ENCODE measurements around the gene MED16. TPM values are rescaled to one million over a fixed set of nuclear protein-coding genes. Genes with fewer than 3 reads are reported as not detected.
A peak's percentile ranks its signal among the peaks of the same experiment; 100 is the strongest.

The MED16 gene
- total RNA-seq, 1 experiment from 2014 or later = 83.0 TPM

- peaks cover 6% of the 10 kb centered on the region for H3K36me3 ChIP-seq (ENCODE audit: insufficient read depth, low read length, poor library complexity, severe bottlenecking)
- intact Hi-C loops (cut with micrococcal nuclease; ENCODE audit: unreplicated experiment) = no loop called here
- no peaks in the 10 kb centered on the region for H3K27me3 ChIP-seq (replicated peaks; ENCODE audit: insufficient read depth, low read depth, low read length, poor library complexity)
- peaks cover 13% of the 10 kb centered on the region for H3K4me1 ChIP-seq (ENCODE audit: insufficient read depth, low read length, poor library complexity, severe bottlenecking)
- ChIA-PET POLR2A (ENCODE audit: low non-redundant PET) (no interaction called here), CTCF (no interaction called here)
- H3K9me3 ChIP-seq (ENCODE audit: low read depth, low read length, poor library complexity, severe bottlenecking) = no peaks in the 10 kb centered on the region
- TF ChIP-seq CTCF (conservative IDR thresholded peaks at IDR 0.05; ENCODE audit: low read depth, low read length) (no peak), EZH2 (IDR thresholded peaks at IDR 0.05; ENCODE audit: borderline replicate concordance, low read depth, low read length, poor library complexity, severe bottlenecking) (no peak)
- DNase-seq (ENCODE audit: low spot score) = no peak
- BruUV-seq (replicated peaks) = no TSS peak
- H3K4me3 ChIP-seq (ENCODE audit: low read depth, low read length, poor library complexity, severe bottlenecking) = no peak overlapping the region
- peak overlapping the region; percentile 37 for H3K27ac ChIP-seq (ENCODE audit: low read depth, low read length, poor library complexity, severe bottlenecking)
Observed at GRCh38 chr19:927780-928401, 34.9 kb upstream of the MED16 start.

DNA sequence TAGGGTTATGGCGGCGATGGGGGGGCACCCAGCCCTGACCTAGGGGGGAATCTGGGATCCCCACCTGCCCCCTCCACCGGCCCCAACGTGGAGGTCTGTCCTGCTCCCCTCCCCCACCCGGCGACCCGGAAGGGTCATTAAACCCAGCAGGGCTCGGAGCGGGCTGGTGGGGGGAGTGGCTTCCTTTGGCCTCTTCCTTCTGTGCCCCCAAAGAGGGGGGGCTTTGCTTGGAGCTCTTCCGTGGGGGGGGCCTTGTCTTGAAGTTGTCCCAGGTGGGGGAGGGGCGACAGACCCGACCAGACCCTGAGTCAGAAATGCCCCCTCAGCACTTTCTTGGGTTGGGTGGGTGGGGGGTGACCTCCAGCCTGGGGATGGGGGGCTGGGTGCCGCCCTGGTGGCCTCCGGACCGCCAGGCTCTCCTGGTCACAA, 34.4 kb upstream of the MED16 start:
- Histone ChIP-seq H3K36me3 (ENCODE audit: insufficient read depth, low read length, poor library complexity, severe bottlenecking) (peaks cover 6% of the 10 kb centered on the region), H3K4me3 (ENCODE audit: low read depth, low read length, poor library complexity, severe bottlenecking) (peak overlapping the region; percentile 97), H3K27ac (ENCODE audit: low read depth, low read length, poor library complexity, severe bottlenecking) (peak overlapping the region; percentile 92), H3K4me1 (ENCODE audit: insufficient read depth, low read length, poor library complexity, severe bottlenecking) (peaks cover 13% of the 10 kb centered on the region), H3K9me3 (ENCODE audit: low read depth, low read length, poor library complexity, severe bottlenecking) (no peaks in the 10 kb centered on the region), H3K27me3 (replicated peaks; ENCODE audit: insufficient read depth, low read depth, low read length, poor library complexity) (no peaks in the 10 kb centered on the region)
- no TSS peak for BruUV-seq (replicated peaks)
- POLR2A ChIA-PET (ENCODE audit: low non-redundant PET) = no interaction called here
- DNase-seq (ENCODE audit: low spot score) = no peak
- CTCF ChIA-PET = no interaction called here
- intact Hi-C loops (cut with micrococcal nuclease; ENCODE audit: unreplicated experiment) = no loop called here
- TF ChIP-seq CTCF (conservative IDR thresholded peaks at IDR 0.05; ENCODE audit: low read depth, low read length) = no peak
- TF ChIP-seq EZH2 (IDR thresholded peaks at IDR 0.05; ENCODE audit: borderline replicate concordance, low read depth, low read length, poor library complexity, severe bottlenecking) = no peak

- H3K9me3 ChIP-seq (ENCODE audit: low read depth, low read length, poor library complexity, severe bottlenecking) = no peaks in the 10 kb centered on the region
- DNase-seq (ENCODE audit: low spot score) = peak; percentile 59
- BruUV-seq (replicated peaks) = no TSS peak
- ChIA-PET POLR2A (ENCODE audit: low non-redundant PET) (no interaction called here), CTCF (no interaction called here)
- TF ChIP-seq CTCF (conservative IDR thresholded peaks at IDR 0.05; ENCODE audit: low read depth, low read length) = no peak
- no peak for TF ChIP-seq EZH2 (IDR thresholded peaks at IDR 0.05; ENCODE audit: borderline replicate concordance, low read depth, low read length, poor library complexity, severe bottlenecking)
- peak overlapping the region; percentile 92 for H3K27ac ChIP-seq (ENCODE audit: low read depth, low read length, poor library complexity, severe bottlenecking)
- intact Hi-C loops (cut with micrococcal nuclease; ENCODE audit: unreplicated experiment) = no loop called here
- H3K27me3 ChIP-seq (replicated peaks; ENCODE audit: insufficient read depth, low read depth, low read length, poor library complexity) = no peaks in the 10 kb centered on the region
- H3K4me3 ChIP-seq (ENCODE audit: low read depth, low read length, poor library complexity, severe bottlenecking) = peak overlapping the region; percentile 97
- peaks cover 13% of the 10 kb centered on the region for H3K4me1 ChIP-seq (ENCODE audit: insufficient read depth, low read length, poor library complexity, severe bottlenecking)
- peaks cover 6% of the 10 kb centered on the region for H3K36me3 ChIP-seq (ENCODE audit: insufficient read depth, low read length, poor library complexity, severe bottlenecking)
Observed at GRCh38 chr19:926589-927350, 33.8 kb upstream of the MED16 start.
